ENCODE measurements around the gene PSD2. TPM values are rescaled to one million over a fixed set of nuclear protein-coding genes. Genes with fewer than 3 reads are reported as not detected.
A peak's percentile ranks its signal among the peaks of the same experiment; 100 is the strongest.

The PSD2 gene
- total and polyA plus RNA-seq, 2 of the 13 experiments (the other 11 are each of a cell fraction or from before 2014, with no cell fraction given) = 0.07 TPM; not detected in 1

- TF ChIP-seq SPEN (CRISPR knock-in tag; IDR thresholded peaks at IDR 0.05; ENCODE audit: low read depth) (no peak), ZNF724P (CRISPR knock-in tag; IDR thresholded peaks at IDR 0.05; ENCODE audit: borderline replicate concordance) (no peak), ZBTB39 (CRISPR knock-in tag; IDR thresholded peaks at IDR 0.05) (no peak), RNF2 (conservative IDR thresholded peaks at IDR 0.05; ENCODE audit: low read depth) (no peak), ZBTB43 (CRISPR knock-in tag; conservative IDR thresholded peaks at IDR 0.05) (no peak), ISX (CRISPR knock-in tag; conservative IDR thresholded peaks at IDR 0.05) (no peak)
Observed at GRCh38 chr5:139886213-139886612, 90.6 kb downstream of the PSD2 start (continued).

- ChIA-PET POLR2A (no interaction called here), CTCF (ENCODE audit: low intra/inter-chr PET ratio, low total read pairs) (no interaction called here)
- in situ Hi-C loops (cut with HindIII; ENCODE audit: extremely low pct_ligation_motif_present, low pct_unique_long_range_greater_than_20kb) = no loop called here
- Histone ChIP-seq H3K9me3 (ENCODE audit: low read length) (no peaks in the 10 kb centered on the region), H3K27ac (ENCODE audit: extremely low read length, insufficient read depth, low read length) (no peak overlapping the region), H3K4me3 (replicated peaks in 1 of 3; ENCODE audit: insufficient read depth in 1 of 3, low read depth in 2 of 3, low read length in 3 of 3) (no peak overlapping the region), H3K4me2 (ENCODE audit: low read depth, low read length) (no peak overlapping the region), H3K79me2 (ENCODE audit: insufficient read depth, low read length) (no peaks in the 10 kb centered on the region), H3K36me3 (replicated peaks in 1 of 2; ENCODE audit: control insufficient read depth in 1 of 2, insufficient read depth in 2 of 2, low read length in 2 of 2) (no peaks in the 10 kb centered on the region), H3K27me3 (ENCODE audit: control insufficient read depth in 1 of 2, insufficient read depth in 2 of 2, low read length in 2 of 2) (peaks cover 4 to 51% of the 10 kb centered on the region in 2 experiments; a peak in 4 of 5 replicates), H4K20me1 (ENCODE audit: insufficient read depth, low read length) (no peaks in the 10 kb centered on the region), H2AFZ (ENCODE audit: low read length) (no peak overlapping the region), H3K4me1 (ENCODE audit: insufficient read depth, low read length) (no peaks in the 10 kb centered on the region), H3K9ac (ENCODE audit: insufficient read depth, low read depth, low read length) (no peak overlapping the region)
- no TSS peak for BruUV-seq (replicated peaks)
- FAIRE-seq (no peak), ATAC-seq (no peak), DNase-seq (ENCODE audit: low spot score) (no peak)
- 3% methylated on average over 4 of the region's 4 CpGs for WGBS (ENCODE audit: low lambda C conversion rate)
- TF ChIP-seq ETS1 (CRISPR knock-in tag; IDR thresholded peaks at IDR 0.05) = no peak
- peak; percentile 29; the same call in 1 of the 2 replicates for TF ChIP-seq CREB1 (IDR thresholded peaks at IDR 0.05)
- TF ChIP-seq CREB1 (CRISPR knock-in tag; IDR thresholded peaks at IDR 0.05) = no peak
- TF ChIP-seq PBX2 (CRISPR knock-in tag; IDR thresholded peaks at IDR 0.05) = no peak
- TF ChIP-seq KAT7 (CRISPR knock-in tag; IDR thresholded peaks at IDR 0.05; ENCODE audit: borderline replicate concordance) = no peak
- TF ChIP-seq NR1H2 (CRISPR knock-in tag; IDR thresholded peaks at IDR 0.05; ENCODE audit: borderline replicate concordance, low read depth) = no peak
- TF ChIP-seq HDAC6 (IDR thresholded peaks at IDR 0.05; ENCODE audit: low read depth, low read length) = no peak
- no peak for TF ChIP-seq ATRX (CRISPR knock-in tag; IDR thresholded peaks at IDR 0.05; ENCODE audit: borderline replicate concordance)
- intact Hi-C loops (cut with micrococcal nuclease; ENCODE audit: unreplicated experiment) = no loop called here
Observed at GRCh38 chr5:139888370-139888769, 92.8 kb downstream of the PSD2 start.

Data from HepG2 (cell line).